ENCODE results near the gene TIE1. TPM values are rescaled to one million over a fixed set of nuclear protein-coding genes. Genes with fewer than 3 reads are reported as not detected.

TIE1 gene
- total and polyA plus RNA-seq, 9 of the 15 experiments (the other 6 are each of a cell fraction or from before 2014, with no cell fraction given): 0.07 to 0.49 (median 0.14) TPM; not detected in 4

GRCh38 chr1:43270421-43271095 lies 30.2 kb upstream of the TIE1 start:
- intact Hi-C loops (cut with micrococcal nuclease) (no loop called here), in situ Hi-C loops (cut with MboI) (no loop called here)
- TF ChIP-seq EGR1 (conservative IDR thresholded peaks at IDR 0.05) (peak; percentile 57), ZEB2 (IDR thresholded peaks at IDR 0.05) (peak; percentile 87), PHF8 (IDR thresholded peaks at IDR 0.05; ENCODE audit: borderline replicate concordance, low read length) (peak; percentile 22; the same call in 1 of the 2 replicates), KLF1 (tag; IDR thresholded peaks at IDR 0.05) (peak; percentile 92), HMG20B (CRISPR knock-in tag; IDR thresholded peaks at IDR 0.05) (no peak), NR2C2 (CRISPR knock-in tag; IDR thresholded peaks at IDR 0.05) (no peak), NR2C2 (tag; IDR thresholded peaks at IDR 0.05) (peak; percentile 48; the same call in 1 of the 2 replicates), MAZ (CRISPR knock-in tag; conservative IDR thresholded peaks at IDR 0.05 in 1 of 2, IDR thresholded peaks at IDR 0.05 in 1 of 2) (peak in 1 of 2 experiments; percentile 16; a peak in 1 of 4 replicates), CTBP1 (IDR thresholded peaks at IDR 0.05; ENCODE audit: borderline replicate concordance) (peak; percentile 45; the same call in 1 of the 2 replicates), ASH1L (IDR thresholded peaks at IDR 0.05; ENCODE audit: borderline replicate concordance, low read depth, partially characterized antibody) (no peak), KLF13 (tag; IDR thresholded peaks at IDR 0.05; ENCODE audit: borderline replicate concordance, low read depth) (peak; percentile 55; the same call in 1 of the 2 replicates), CREB3L1 (IDR thresholded peaks at IDR 0.05; ENCODE audit: borderline replicate concordance, low read depth) (peak; percentile 79), ZNF316 (IDR thresholded peaks at IDR 0.05) (peak; percentile 26; the same call in 1 of the 2 replicates), SP1 (CRISPR knock-in tag; IDR thresholded peaks at IDR 0.05) (no peak), C11orf30 (IDR thresholded peaks at IDR 0.05; ENCODE audit: low read depth) (0 out of 2 replicates have a peak, but pooled peaks have one; percentile 5)
- Histone ChIP-seq H3K36me3 (ENCODE audit: control insufficient read depth, insufficient read depth, low read length) (no peaks in the 10 kb centered on the region), H2AFZ (ENCODE audit: low read depth, low read length) (peak overlapping the region; percentile 75), H3K9me1 (ENCODE audit: control insufficient read depth, insufficient read depth, low read length) (no peaks in the 10 kb centered on the region), H3K9ac (ENCODE audit: insufficient read depth in 1 of 2, low read depth in 2 of 2, low read length in 2 of 2) (peak overlapping the region; percentile 40 to 86; a peak in 3 of 4 replicates), H3K4me1 (replicated peaks in 1 of 2; ENCODE audit: control insufficient read depth in 2 of 2, insufficient read depth in 2 of 2, low read length in 2 of 2) (peaks cover 16 to 19% of the 10 kb centered on the region in 2 experiments; a peak in 4 of 5 replicates), H3K4me2 (ENCODE audit: insufficient read depth, low read length) (peak overlapping the region; percentile 80), H3K9me3 (replicated peaks; ENCODE audit: control insufficient read depth, insufficient read depth, low read depth, low read length) (no peaks in the 10 kb centered on the region), H3K27ac (ENCODE audit: extremely low read depth, low read depth, low read length) (no peak overlapping the region), H3K4me3 (peak overlapping the region; percentile 27; the same call in 1 of the 2 replicates), H3K79me2 (ENCODE audit: control insufficient read depth, insufficient read depth, low read length) (no peaks in the 10 kb centered on the region), H4K20me1 (replicated peaks; ENCODE audit: control insufficient read depth, insufficient read depth, low read length) (no peaks in the 10 kb centered on the region), H3K27me3 (ENCODE audit: control insufficient read depth in 2 of 2, insufficient read depth in 2 of 2, low read length in 2 of 2) (peaks cover 38 to 72% of the 10 kb centered on the region in 2 experiments)
- DNase-seq (ENCODE audit: extremely low read depth in 1 of 4, low spot score in 3 of 4) (peak; percentile 61 to 86 (median 78)), FAIRE-seq (peak; percentile 76), ATAC-seq (peak; percentile 66)
- BruUV-seq (replicated peaks): no TSS peak
- CTCF ChIA-PET (ENCODE audit: low intra/inter-chr PET ratio): no interaction called here
- POLR2A ChIA-PET: interaction anchor here (0.6 to 0.8 kb wide), 2 partner anchors 40 to 47 kb away, joined by 3 read pairs; no protein-coding TSS in a partner anchor
- 2% methylated on average over 26 of the region's 29 CpGs for WGBS (ENCODE audit: insufficient coverage, low coverage, missing lambda C conversion rate)
